ENCODE measurements around the gene CD40LG. TPM values are rescaled to one million over a fixed set of nuclear protein-coding genes. Genes with fewer than 3 reads are reported as not detected.
A peak's percentile ranks its signal among the peaks of the same experiment; 100 is the strongest.

CD40LG gene
- total and polyA plus RNA-seq, 4 experiments from 2014 or later, result 68.4 to 137 (median 91.9) TPM

DNA sequence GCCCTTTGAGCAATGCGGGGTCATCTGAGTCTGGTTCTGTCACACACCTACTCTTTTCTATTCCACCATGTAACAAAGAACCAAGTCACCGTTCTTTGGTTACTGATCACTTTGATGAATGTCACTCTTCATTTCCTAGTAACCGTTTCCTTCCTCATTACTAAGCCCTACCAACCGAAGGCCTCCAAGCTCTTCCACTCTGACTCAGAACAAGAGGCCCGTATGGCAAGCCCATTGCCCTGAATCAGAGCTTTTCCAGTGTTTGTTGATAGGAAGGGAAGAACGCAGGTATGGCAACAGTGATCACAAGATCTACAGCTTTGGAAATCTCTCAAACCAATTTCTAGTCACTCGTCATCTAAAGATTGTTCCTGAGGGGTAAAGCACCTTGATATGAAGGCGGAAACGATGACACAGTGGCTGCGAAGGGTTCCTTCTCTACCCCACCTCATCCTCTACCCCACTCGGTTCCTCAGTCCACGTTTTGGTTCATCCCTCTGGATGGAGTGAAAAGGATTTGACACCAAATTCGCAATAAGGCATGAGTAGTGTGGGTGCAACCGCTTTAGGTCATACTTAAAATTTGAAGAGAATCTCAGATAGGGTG, 28.0 kb upstream of the CD40LG start:
- Mint-ChIP-seq H3K36me3 (peaks cover 0 to 3% of the 10 kb centered on the region in 2 donors), H3K4me1 (peaks cover 49 to 81% (median 62%) of the 10 kb centered on the region in 4 donors), H3K27ac (peak overlapping the region; percentile 85 to 95 (median 94)), H3K9me3 (no peaks in the 10 kb centered on the region), H3K4me3 (peak overlapping the region; percentile 27 to 80 (median 58)), H3K27me3 (no peaks in the 10 kb centered on the region)
- no peaks in the 10 kb centered on the region for H3K27me3 ChIP-seq (ENCODE audit: insufficient read depth, low read length)
- H3K4me3 ChIP-seq (ENCODE audit: low read length in 2 of 2), result peak overlapping the region in 1 of 2 donors; percentile 5
- peak; percentile 47 to 83 (median 60) for DNase-seq
- peaks cover 86% of the 10 kb centered on the region for H3K4me1 ChIP-seq (ENCODE audit: insufficient read depth, low read length)
- ChIA-PET CTCF (ENCODE audit: partially characterized antibody) (interaction anchor here (0.9 to 1.2 kb wide), 3 partner anchors 9 to 45 kb away, joined by 3 to 5 read pairs (median 4); no protein-coding TSS in a partner anchor), POLR2A (ENCODE audit: partially characterized antibody) (interaction anchor here (0.9 to 11.1 kb wide), 13 partner anchors 9 to 75 kb away, joined by 3 to 148 read pairs (median 11); no protein-coding TSS in a partner anchor)
- H3K27ac ChIP-seq (ENCODE audit: low read depth, low read length), result peak overlapping the region; percentile 56
- intact Hi-C loops (cut with micrococcal nuclease), result loop anchor here (1.0 kb wide), 2 partner anchors 8 to 15 kb away; no protein-coding TSS in a partner anchor
- H3K36me3 ChIP-seq (ENCODE audit: insufficient read depth, low read length), result no peaks in the 10 kb centered on the region
- H3K9me3 ChIP-seq (ENCODE audit: control insufficient read depth in 1 of 2, low read length in 2 of 2), result no peaks in the 10 kb centered on the region

DNA sequence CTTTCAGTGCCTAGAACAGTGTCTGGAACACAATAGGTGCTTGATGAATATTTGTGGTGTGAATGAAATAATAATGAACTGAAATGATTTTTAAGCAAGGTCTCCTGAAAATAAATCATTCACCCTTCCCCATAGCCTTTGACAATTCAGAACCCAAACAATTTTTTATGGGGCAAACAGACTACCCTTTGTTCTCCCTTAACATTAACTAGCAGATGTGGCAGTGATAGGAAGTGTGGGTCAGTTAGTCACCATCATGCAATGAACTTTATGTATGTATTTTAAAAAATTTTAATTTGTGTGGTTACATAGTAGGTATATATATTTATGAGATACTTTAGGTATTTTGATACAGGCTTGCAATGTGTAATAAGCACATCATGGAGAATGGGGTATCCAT, 27.2 kb upstream of the CD40LG start:
- Histone ChIP-seq H3K4me3 (ENCODE audit: low read length in 2 of 2) (peak overlapping the region in 1 of 2 donors; percentile 5), H3K27ac (ENCODE audit: low read depth, low read length) (peak overlapping the region; percentile 56), H3K4me1 (ENCODE audit: insufficient read depth, low read length) (peaks cover 86% of the 10 kb centered on the region), H3K36me3 (ENCODE audit: insufficient read depth, low read length) (no peaks in the 10 kb centered on the region), H3K27me3 (ENCODE audit: insufficient read depth, low read length) (no peaks in the 10 kb centered on the region), H3K9me3 (ENCODE audit: control insufficient read depth in 1 of 2, low read length in 2 of 2) (no peaks in the 10 kb centered on the region)
- no peaks in the 10 kb centered on the region for H3K27me3 Mint-ChIP-seq
- no peaks in the 10 kb centered on the region for H3K9me3 Mint-ChIP-seq
- peak overlapping the region in 1 of 8 donors; percentile 52 for H3K4me3 Mint-ChIP-seq
- peaks cover 0 to 3% of the 10 kb centered on the region in 2 donors for H3K36me3 Mint-ChIP-seq
- intact Hi-C loops (cut with micrococcal nuclease), result loop anchor here (1.0 kb wide), 2 partner anchors 8 to 15 kb away; no protein-coding TSS in a partner anchor
- CTCF ChIA-PET (ENCODE audit: partially characterized antibody), result interaction anchor here (1.0 kb wide), 1 partner anchor 12 kb away, joined by 3 read pairs; no protein-coding TSS in a partner anchor
- POLR2A ChIA-PET (ENCODE audit: partially characterized antibody), result interaction anchor here (0.9 to 11.1 kb wide), 8 partner anchors 8 to 54 kb away, joined by 3 to 148 read pairs (median 12); no protein-coding TSS in a partner anchor
- peaks cover 48 to 81% (median 65%) of the 10 kb centered on the region in 4 donors for H3K4me1 Mint-ChIP-seq
- peak overlapping the region in 6 of 7 donors; percentile 85 to 95 (median 91) for H3K27ac Mint-ChIP-seq
- no peak for DNase-seq

DNA sequence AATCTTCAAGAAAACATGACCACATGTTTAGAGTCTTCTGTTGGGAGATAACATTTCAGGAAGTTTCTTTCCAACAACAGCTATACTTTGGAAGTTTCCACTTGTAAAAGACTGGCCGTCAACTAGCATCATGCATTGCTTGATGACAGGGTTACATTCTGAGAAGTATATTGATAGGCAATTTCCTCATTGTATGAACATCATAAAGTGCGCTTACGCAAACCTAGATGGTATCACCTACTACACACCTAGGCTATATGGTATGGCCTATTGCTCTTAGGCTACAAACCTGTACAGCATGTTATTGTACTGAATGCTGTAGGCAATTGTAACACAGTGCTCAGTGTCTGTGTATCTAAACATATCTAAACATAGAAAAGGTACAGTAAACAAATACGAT, 25.4 kb upstream of the CD40LG start:
- Mint-ChIP-seq H3K36me3 (no peaks in the 10 kb centered on the region), H3K27ac (peak overlapping the region in 2 of 7 donors; percentile 47 to 55), H3K9me3 (no peaks in the 10 kb centered on the region), H3K27me3 (no peaks in the 10 kb centered on the region), H3K4me1 (peaks cover 55 to 88% (median 71%) of the 10 kb centered on the region in 4 donors), H3K4me3 (no peak overlapping the region)
- Histone ChIP-seq H3K4me1 (ENCODE audit: insufficient read depth, low read length) (peaks cover 86% of the 10 kb centered on the region), H3K27me3 (ENCODE audit: insufficient read depth, low read length) (no peaks in the 10 kb centered on the region), H3K9me3 (ENCODE audit: control insufficient read depth in 1 of 2, low read length in 2 of 2) (no peaks in the 10 kb centered on the region), H3K27ac (ENCODE audit: low read depth, low read length) (no peak overlapping the region), H3K4me3 (ENCODE audit: low read length in 2 of 2) (no peak overlapping the region), H3K36me3 (ENCODE audit: insufficient read depth, low read length) (no peaks in the 10 kb centered on the region)
- CTCF ChIA-PET (ENCODE audit: partially characterized antibody), result interaction anchor here (1.0 to 1.7 kb wide), 2 partner anchors 9 to 73 kb away, joined by 4 to 5 read pairs; no protein-coding TSS in a partner anchor
- POLR2A ChIA-PET (ENCODE audit: partially characterized antibody), result interaction anchor here (1.3 to 11.1 kb wide), 7 partner anchors 8 to 52 kb away, joined by 3 to 148 read pairs (median 6); no protein-coding TSS in a partner anchor
- no peak for DNase-seq
- intact Hi-C loops (cut with micrococcal nuclease), result no loop called here

DNA sequence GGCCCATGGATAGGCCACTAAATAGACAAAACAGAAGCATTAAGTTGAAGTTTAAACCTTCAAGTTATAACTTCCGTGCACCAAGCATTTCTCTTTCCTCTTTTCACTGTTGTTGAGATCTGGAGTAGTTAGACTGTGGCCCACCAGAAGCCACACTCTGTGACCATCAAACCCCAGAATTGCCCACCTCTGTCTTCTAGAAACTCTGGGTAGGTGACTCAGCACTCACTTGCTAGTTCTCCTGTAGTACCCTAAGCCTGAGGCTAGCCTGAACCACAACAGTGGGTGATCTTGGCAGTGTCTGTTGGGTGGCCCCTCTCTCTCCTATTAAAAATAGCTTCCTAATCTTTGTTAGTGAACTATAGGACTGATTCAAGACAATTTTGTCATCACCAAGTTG, 24.6 kb upstream of the CD40LG start:
- ChIA-PET CTCF (ENCODE audit: partially characterized antibody) (no interaction called here), POLR2A (ENCODE audit: partially characterized antibody) (interaction anchor here (1.1 to 11.1 kb wide), 6 partner anchors 8 to 42 kb away, joined by 3 to 148 read pairs (median 6); no protein-coding TSS in a partner anchor)
- intact Hi-C loops (cut with micrococcal nuclease), result no loop called here
- H3K27me3 Mint-ChIP-seq, result no peaks in the 10 kb centered on the region
- no peaks in the 10 kb centered on the region for H3K27me3 ChIP-seq (ENCODE audit: insufficient read depth, low read length)
- no peaks in the 10 kb centered on the region for H3K9me3 ChIP-seq (ENCODE audit: control insufficient read depth in 1 of 2, low read length in 2 of 2)
- DNase-seq, result peak in 1 of 5 donors; percentile 13
- H3K27ac ChIP-seq (ENCODE audit: low read depth, low read length), result no peak overlapping the region
- peaks cover 55 to 88% (median 72%) of the 10 kb centered on the region in 4 donors for H3K4me1 Mint-ChIP-seq
- H3K36me3 Mint-ChIP-seq, result no peaks in the 10 kb centered on the region
- H3K9me3 Mint-ChIP-seq, result no peaks in the 10 kb centered on the region
- no peaks in the 10 kb centered on the region for H3K36me3 ChIP-seq (ENCODE audit: insufficient read depth, low read length)
- H3K27ac Mint-ChIP-seq, result peak overlapping the region in 1 of 7 donors; percentile 55
- H3K4me3 Mint-ChIP-seq, result no peak overlapping the region
- peaks cover 87% of the 10 kb centered on the region for H3K4me1 ChIP-seq (ENCODE audit: insufficient read depth, low read length)
- H3K4me3 ChIP-seq (ENCODE audit: low read length in 2 of 2), result no peak overlapping the region

DNA sequence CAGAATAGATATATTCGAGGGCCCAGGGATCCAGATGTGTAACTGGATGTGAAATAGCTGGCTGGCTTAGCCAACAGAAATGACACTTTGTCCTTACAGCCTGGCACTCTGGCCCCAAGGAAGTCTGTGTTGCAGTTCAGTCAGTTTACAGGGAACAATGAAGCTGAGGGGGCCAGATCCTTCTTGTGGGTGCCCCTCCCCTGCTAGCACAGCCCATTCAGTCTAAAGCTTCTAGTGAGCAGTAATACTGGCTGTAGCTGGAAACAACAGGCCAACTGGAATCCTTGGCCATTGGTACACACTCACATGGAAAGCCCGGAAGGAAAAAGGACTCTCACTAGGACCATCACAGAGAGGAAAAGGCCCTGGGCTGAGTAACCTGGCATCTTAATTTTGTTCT, 22.7 kb upstream of the CD40LG start:
- H3K27ac Mint-ChIP-seq, result peak overlapping the region in 4 of 7 donors; percentile 22 to 94 (median 37)
- no peaks in the 10 kb centered on the region for H3K9me3 Mint-ChIP-seq
- H3K4me1 ChIP-seq (ENCODE audit: insufficient read depth, low read length), result peaks cover 87% of the 10 kb centered on the region
- peak overlapping the region; percentile 16 for H3K27ac ChIP-seq (ENCODE audit: low read depth, low read length)
- H3K36me3 Mint-ChIP-seq, result no peaks in the 10 kb centered on the region
- ChIA-PET POLR2A (ENCODE audit: partially characterized antibody) (interaction anchor here (0.6 to 6.7 kb wide), 8 partner anchors 7 to 70 kb away, joined by 3 to 123 read pairs (median 22); no protein-coding TSS in a partner anchor), CTCF (ENCODE audit: partially characterized antibody) (interaction anchor here (0.9 to 2.2 kb wide), 2 partner anchors 10 to 47 kb away, joined by 3 to 6 read pairs; no protein-coding TSS in a partner anchor)
- H3K4me1 Mint-ChIP-seq, result peaks cover 55 to 88% (median 74%) of the 10 kb centered on the region in 4 donors
- no peak overlapping the region for H3K4me3 Mint-ChIP-seq
- no peaks in the 10 kb centered on the region for H3K27me3 ChIP-seq (ENCODE audit: insufficient read depth, low read length)
- H3K27me3 Mint-ChIP-seq, result no peaks in the 10 kb centered on the region
- intact Hi-C loops (cut with micrococcal nuclease), result no loop called here
- no peak for DNase-seq
- no peak overlapping the region for H3K4me3 ChIP-seq (ENCODE audit: low read length in 2 of 2)
- H3K36me3 ChIP-seq (ENCODE audit: insufficient read depth, low read length), result no peaks in the 10 kb centered on the region
- no peaks in the 10 kb centered on the region for H3K9me3 ChIP-seq (ENCODE audit: control insufficient read depth in 1 of 2, low read length in 2 of 2)

DNA sequence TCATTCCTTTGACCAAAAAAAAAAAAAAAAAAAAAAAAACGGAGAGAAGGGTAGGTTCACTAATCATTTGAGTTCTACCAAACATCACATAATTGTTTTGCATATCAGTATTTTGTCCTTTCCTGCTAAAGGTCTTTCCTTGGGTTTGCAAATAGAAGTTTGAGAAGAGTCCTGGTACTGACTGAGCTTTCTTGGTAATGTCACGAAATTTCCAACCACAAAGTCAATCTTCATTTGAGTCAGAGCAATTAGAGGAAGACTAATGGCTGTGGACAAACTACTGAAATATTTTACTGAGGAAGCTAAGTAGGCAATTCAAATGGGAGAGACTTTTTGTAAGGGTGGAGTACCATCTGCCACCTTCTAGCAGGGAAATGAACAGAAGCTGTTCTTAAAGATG, 21.7 kb upstream of the CD40LG start:
- H3K27me3 Mint-ChIP-seq, result no peaks in the 10 kb centered on the region
- Histone ChIP-seq H3K27ac (ENCODE audit: low read depth, low read length) (no peak overlapping the region), H3K27me3 (ENCODE audit: insufficient read depth, low read length) (no peaks in the 10 kb centered on the region), H3K4me3 (ENCODE audit: low read length in 2 of 2) (no peak overlapping the region), H3K4me1 (ENCODE audit: insufficient read depth, low read length) (peaks cover 90% of the 10 kb centered on the region), H3K9me3 (ENCODE audit: control insufficient read depth in 1 of 2, low read length in 2 of 2) (no peaks in the 10 kb centered on the region), H3K36me3 (ENCODE audit: insufficient read depth, low read length) (no peaks in the 10 kb centered on the region)
- intact Hi-C loops (cut with micrococcal nuclease), result no loop called here
- H3K4me1 Mint-ChIP-seq, result peaks cover 59 to 91% (median 77%) of the 10 kb centered on the region in 4 donors
- H3K36me3 Mint-ChIP-seq, result no peaks in the 10 kb centered on the region
- no peak for DNase-seq
- peak overlapping the region in 6 of 7 donors; percentile 32 to 94 (median 76) for H3K27ac Mint-ChIP-seq
- ChIA-PET POLR2A (ENCODE audit: partially characterized antibody) (interaction anchor here (0.7 to 6.7 kb wide), 14 partner anchors 8 to 69 kb away, joined by 3 to 123 read pairs (median 6); no protein-coding TSS in a partner anchor), CTCF (ENCODE audit: partially characterized antibody) (interaction anchor here (0.7 to 2.2 kb wide), 8 partner anchors 9 to 255 kb away, joined by 3 to 7 read pairs (median 6); partner anchors contain the start of gene RBMX)
- H3K9me3 Mint-ChIP-seq, result no peaks in the 10 kb centered on the region
- H3K4me3 Mint-ChIP-seq, result peak overlapping the region in 7 of 8 donors; percentile 15 to 82 (median 24)

Measured in CD4-positive, alpha-beta memory T cell (primary cell).